OCI-LY3 (cell line): Measurements from ENCODE around the gene ZNF445.

ENCODE experiments used
- EZH2phosphoT487 ChIP-seq: fragments of 200-600 bp; shearing (Covaris generic); IDR thresholded peaks from 2 replicates; pipeline ENCODE4 v1.6.1; 2018; ENCODE audit warnings: antibody characterized with exemption, mixed run types, low read depth
- TF ChIP-seq, protein P1 (sequence below): fragments of 200-600, 300-600 bp; sonication (generic); IDR thresholded peaks from 2 replicates; pipeline ENCODE4 v1.5.1; 2014; ENCODE audit warnings: antibody characterized with exemption, low read length, low read depth

DNA sequence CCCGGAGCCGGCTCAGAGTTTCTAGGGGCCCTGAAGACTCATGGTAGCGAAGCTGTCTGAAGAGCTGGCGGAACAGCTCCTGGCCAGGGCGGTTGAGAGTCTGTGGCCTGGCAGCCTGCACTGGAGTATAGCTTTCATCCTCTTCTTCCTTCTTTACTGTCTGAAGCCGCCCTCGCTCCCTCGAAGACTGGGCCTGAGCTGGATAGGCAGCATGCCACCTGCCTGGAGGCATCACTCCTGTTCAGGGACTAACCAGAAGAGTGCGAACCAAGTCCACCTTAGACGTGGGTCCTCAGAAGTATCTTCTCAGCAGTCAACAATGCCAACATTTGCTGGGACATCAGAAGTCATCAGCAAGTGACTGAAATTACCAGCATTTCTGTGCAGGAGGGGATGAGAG, 22.2 kb downstream of the ZNF445 start:
- TF ChIP-seq, protein P1, sequence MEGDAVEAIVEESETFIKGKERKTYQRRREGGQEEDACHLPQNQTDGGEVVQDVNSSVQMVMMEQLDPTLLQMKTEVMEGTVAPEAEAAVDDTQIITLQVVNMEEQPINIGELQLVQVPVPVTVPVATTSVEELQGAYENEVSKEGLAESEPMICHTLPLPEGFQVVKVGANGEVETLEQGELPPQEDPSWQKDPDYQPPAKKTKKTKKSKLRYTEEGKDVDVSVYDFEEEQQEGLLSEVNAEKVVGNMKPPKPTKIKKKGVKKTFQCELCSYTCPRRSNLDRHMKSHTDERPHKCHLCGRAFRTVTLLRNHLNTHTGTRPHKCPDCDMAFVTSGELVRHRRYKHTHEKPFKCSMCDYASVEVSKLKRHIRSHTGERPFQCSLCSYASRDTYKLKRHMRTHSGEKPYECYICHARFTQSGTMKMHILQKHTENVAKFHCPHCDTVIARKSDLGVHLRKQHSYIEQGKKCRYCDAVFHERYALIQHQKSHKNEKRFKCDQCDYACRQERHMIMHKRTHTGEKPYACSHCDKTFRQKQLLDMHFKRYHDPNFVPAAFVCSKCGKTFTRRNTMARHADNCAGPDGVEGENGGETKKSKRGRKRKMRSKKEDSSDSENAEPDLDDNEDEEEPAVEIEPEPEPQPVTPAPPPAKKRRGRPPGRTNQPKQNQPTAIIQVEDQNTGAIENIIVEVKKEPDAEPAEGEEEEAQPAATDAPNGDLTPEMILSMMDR = no peak
- TF ChIP-seq EZH2phosphoT487 = no peak
